Stimulated activated CD4-positive, alpha-beta T cell treated with anti-CD3 and anti-CD28 coated beads, TNF-alpha, amount 100 ng/mL, for 24 hours (primary cell): Measurements from ENCODE around the gene TP63.

Experiments
- DNase-seq, 3 experiments: peaks; one replicate each; pipeline ENCODE4 v3.0.0-alpha.2; 2020; ENCODE audit warnings: low read depth in 3 of 3

The TP63 gene

GRCh38 chr3:189683546-189684255 lies 52.5 kb downstream of the TP63 start:
- no peak for DNase-seq

GRCh38 chr3:189684317-189684716 lies 53.1 kb downstream of the TP63 start:
- no peak for DNase-seq

DNA sequence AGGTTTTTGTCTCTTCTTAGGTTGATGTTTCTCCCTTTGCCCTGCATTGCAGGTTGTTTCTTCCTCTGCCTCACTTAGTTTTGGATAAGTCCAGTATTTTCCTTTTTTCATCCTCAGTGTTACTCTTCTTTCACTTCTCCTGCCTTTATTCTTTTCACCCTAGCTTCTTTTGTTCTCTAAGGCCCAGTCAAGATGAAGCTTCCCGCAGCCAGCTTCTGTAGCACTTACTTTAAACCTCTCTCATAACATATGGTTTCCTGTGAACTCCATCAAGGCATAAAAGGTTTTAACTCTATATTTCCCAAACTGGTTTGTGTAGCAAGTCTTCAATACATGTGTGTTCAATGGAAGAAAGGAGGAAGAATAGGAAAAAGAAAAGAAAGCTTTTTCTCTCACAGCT lies 54.1 kb downstream of the TP63 start:
- DNase-seq: no peak

GRCh38 chr3:189685860-189686259 lies 54.7 kb downstream of the TP63 start:
- no peak for DNase-seq

DNA sequence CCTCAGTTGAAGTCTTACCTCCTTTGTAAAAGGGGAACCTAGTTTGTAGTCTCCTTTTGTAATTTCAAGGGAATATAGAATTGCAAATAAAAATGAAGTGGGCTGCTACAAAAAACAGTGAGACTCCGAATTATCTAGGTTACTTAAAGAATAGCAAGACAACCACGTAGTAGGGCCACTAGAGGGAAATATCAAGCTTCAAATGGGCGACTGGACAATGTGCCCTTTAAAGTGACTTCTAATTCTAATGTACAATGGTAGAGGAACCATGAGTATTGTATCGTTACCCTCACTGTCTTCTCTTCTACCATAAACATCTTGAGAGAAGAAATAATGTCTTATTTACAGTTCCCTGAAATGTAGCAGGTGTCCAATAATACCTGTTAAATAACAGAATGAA lies 56.3 kb downstream of the TP63 start:
- DNase-seq: no peak

DNA sequence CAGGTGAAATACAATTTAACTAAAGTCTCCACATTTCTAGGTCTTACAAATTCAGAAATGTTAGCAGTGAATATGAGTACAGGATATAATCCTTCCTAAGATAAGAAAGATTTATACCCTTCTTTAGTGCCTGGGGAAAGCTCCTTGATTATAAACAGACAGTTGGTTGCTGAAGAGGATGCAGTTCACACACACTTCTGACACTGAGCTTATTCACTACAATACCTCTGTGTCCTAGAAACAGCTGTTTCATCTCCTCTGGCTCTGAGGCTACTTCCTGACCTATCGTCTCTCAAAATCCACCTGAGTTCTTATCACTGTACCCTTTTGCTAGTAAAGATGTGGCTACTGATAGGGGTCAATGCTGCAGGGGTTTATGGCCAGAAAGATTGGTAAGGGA lies 57.1 kb downstream of the TP63 start:
- DNase-seq: no peak

DNA sequence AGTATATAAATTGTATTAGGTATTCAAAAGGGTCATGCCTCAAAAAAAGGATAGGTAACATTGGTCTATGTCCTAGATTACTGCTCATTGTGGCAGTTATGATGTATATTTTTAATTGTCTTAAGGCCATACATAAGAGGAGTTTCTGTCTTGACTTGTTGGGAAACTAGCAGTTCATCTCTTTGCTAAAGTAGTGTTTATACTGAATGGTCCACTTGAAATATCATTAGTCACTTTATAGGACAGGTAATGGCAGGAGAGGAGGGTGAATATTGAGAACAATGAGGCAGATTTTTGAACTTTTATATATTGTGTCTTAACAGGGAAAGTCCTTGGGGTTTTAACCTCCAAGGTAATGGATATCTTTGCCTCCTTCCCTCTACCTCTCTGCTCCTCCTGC lies 58.4 kb downstream of the TP63 start:
- no peak for DNase-seq

GRCh38 chr3:189690237-189690636 lies 59.0 kb downstream of the TP63 start:
- DNase-seq: no peak

DNA sequence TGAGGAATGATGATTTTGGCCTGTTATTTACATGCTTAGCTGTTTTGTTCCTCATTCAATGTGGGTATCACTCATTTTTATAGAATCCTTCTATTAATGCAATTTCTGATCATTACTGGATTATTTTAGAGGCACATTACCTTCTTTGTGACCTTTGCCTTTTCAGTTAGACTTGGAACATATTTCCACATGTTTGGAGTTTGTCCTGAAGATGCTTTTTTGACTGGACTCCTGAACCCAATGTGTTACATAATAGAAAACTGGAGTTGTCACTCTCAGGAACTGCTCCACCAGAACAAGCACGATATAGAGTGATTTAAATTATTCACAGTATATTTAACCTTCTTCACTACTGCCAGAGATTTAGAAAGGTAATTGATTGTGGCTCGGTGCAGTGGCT lies 59.5 kb downstream of the TP63 start:
- no peak for DNase-seq

- no peak for DNase-seq
These were observed 64.2 kb downstream of the TP63 start for GRCh38 chr3:189695400-189695799.

DNA sequence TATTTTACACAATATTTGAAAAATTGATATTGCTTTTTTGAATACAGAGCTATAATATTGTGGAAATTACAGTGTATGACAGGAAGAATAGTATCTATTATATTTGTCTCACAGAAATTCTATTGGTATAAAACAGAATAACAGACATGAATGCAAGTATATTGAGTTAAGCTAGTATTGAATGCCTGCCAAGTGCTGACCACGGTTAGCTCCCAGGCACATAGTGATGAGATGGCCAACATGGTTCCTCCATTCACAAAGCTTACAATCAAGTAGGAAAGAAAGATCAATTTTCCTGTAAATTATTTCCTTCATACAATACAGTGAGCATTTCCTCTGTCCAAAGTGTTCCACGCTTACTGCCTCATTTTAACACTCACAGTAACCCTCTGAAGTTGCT lies 67.6 kb downstream of the TP63 start:
- DNase-seq: no peak

DNA sequence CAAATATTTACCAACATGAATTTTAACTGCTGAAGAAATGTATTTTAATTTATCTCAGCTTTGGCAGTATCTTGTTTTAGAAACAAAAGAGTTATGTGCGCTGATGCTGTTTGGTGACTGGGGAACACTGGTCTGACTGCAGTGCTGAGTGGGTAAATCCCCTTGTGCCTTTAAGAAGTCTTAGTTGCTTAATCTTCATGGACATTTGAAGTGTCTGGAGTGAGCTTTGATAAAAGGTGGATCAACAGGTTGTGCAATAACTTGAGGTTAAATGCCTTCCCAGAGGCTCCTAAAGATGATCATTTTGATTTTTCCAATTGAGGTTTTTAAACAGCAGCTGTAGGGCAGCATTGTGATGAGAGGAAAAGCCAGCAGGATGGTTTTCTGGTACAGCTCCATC lies 68.7 kb downstream of the TP63 start:
- no peak for DNase-seq

- no peak for DNase-seq
These were observed 71.0 kb downstream of the TP63 start for GRCh38 chr3:189702066-189702646.

DNA sequence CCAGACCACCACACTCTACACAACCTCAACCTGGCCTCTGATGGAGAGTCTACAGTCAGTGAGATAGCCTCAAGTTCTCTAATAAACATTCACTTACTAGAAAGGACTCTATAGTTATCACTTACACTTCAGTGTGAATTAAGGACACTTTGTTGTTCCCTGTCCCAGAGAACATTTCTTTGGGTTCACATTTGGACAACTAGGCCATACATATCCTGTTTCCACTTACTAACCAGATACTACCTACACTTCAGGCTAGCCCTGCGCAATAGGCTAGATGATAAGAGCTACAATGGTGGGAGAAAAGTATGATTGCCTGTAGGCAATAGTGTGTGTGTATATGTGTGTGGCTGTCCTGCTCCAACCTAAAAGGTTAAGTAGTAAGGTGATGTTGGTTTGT lies 72.7 kb downstream of the TP63 start:
- no peak for DNase-seq

DNA sequence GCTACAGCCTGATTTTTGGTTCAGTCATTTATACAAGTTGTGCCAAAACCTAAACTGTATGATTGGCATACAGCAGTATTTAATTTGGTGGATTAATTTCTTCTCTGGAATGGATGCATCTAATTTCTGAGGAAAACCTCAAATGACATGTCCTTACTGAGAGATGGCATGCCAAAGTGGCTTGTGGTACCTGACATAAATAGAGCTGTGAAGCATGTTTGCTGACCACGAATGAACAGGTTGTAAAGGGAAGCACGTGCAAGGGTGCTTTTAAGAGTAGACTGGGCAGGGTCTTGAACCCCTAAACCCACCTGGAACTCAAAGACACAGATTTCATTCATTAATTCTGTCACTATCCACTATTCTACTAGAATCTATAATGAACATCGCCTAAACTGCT lies 77.2 kb downstream of the TP63 start:
- DNase-seq: no peak

- no peak for DNase-seq
These were observed 79.6 kb downstream of the TP63 start for GRCh38 chr3:189710620-189711402.

GRCh38 chr3:189712906-189713483 lies 81.8 kb downstream of the TP63 start:
- no peak for DNase-seq

DNA sequence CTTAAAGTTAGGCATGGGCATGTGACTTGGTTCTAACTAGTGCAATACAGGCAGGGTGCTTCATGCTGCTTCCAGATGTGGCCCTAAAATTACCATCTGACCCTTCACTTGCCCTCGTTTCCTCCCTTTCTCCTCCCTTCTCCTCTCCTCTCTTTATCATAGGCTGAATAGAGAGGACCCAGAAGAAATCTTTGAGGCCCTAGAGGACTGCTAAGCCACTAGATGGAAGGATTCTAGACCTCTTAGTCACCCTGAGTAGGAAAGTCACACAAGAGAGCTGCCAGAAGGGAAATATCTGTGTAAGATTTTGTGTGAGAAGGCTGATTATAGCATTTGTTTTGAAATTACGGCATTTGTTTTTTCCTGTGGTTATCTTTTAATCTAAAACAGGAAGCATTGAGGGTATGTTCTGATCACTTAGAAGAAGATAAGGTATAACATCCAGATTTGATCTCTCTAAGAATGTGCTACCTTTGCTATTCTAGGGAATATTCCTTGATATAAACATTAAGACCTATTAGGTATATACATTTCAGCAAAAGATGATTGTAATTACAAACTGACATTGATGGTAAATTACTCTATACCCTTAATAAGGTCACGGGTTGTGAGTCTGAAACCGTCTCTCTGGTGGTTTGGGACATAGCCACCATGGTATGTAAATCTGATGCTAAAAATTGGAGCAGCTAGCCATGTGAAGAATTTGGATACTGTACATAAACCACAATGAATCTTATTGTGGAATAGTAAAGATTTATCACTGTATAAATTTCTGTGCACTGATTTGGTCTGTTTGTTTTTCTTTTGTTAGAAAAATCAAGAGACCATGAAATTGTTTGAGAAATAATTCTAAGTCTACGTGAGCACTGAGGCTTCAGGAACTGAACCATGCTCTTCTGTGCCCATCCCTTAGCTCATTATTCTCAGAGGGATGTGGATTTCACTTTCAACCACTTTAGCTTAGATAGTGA lies 84.1 kb downstream of the TP63 start:
- no peak for DNase-seq

DNA sequence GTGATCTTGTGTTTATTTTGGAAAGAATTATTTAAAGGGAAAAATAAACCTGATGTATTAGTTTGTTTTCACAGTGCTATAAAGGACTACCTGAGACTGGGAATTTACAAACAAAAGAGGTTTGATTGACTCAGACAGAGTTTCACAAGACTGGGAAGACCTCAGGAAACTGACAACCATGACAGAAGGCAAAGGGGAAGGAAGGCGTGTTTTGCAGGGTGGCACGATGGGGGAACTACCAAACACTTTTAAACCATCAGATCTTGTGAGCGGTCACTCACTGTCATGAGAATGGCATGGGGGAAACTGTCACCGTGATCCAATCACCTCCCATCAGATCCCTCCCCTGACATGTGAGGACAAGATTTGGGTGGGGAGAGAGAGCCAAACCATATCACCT lies 87.0 kb downstream of the TP63 start:
- DNase-seq: no peak

- DNase-seq: no peak
These were observed 89.7 kb downstream of the TP63 start for GRCh38 chr3:189720736-189721417.
